GM18868 (cell line): ENCODE data around the gene CLIP2.

Experiments
- ATAC-seq: cut with Tn5 transposase; IDR thresholded peaks from one replicate; pipeline ENCODE4 v1.9.1; 2021; ENCODE audit warnings: mild to moderate bottlenecking, moderate library complexity; ENCODE audit not compliant: unreplicated experiment

Gene CLIP2

DNA sequence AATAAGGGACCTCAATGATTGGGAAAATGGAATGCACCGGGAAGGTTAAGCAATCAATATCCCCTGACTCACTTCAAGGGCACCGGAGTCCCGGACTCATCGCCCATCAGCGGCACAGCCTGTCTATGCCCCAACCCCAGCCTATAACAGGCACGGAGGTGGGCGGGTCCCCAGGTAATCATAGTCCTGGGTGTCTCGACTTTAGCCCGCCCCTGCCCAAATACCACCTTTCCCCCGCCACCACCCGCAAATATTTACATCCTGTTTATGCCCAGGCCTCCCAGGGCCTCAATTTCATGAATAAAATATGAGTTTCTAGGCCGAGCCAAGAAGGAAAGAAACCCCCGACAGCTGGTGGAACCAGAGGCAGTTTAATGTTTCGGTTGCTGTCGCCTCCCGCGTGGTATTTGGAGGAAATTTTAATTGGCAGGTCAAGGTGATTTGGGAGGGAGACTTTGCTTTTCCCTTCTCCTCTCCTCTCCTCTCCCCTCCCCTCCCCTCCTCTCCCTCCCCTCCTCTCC, 19.4 kb upstream of the CLIP2 start:
- ATAC-seq: peak; percentile 38

DNA sequence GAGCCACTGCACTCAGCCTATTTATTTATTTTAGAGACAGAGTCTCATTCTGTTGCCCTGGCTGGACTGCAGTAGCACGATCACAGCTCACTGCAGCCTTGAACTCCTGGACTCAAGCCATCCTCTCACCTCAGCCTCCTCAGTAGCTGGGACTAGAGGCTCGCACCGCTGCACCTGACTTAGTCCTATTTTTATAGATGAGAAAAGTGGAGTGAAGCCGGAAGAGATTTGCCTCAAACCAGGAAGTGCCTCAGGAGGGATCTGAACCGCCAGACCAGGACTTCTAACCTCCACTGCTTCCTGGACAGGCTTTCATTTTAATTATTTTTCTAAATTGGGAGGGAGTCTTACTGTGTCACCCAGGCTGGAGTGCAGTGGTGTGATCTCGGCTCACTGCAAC, 17.5 kb upstream of the CLIP2 start:
- no peak for ATAC-seq

DNA sequence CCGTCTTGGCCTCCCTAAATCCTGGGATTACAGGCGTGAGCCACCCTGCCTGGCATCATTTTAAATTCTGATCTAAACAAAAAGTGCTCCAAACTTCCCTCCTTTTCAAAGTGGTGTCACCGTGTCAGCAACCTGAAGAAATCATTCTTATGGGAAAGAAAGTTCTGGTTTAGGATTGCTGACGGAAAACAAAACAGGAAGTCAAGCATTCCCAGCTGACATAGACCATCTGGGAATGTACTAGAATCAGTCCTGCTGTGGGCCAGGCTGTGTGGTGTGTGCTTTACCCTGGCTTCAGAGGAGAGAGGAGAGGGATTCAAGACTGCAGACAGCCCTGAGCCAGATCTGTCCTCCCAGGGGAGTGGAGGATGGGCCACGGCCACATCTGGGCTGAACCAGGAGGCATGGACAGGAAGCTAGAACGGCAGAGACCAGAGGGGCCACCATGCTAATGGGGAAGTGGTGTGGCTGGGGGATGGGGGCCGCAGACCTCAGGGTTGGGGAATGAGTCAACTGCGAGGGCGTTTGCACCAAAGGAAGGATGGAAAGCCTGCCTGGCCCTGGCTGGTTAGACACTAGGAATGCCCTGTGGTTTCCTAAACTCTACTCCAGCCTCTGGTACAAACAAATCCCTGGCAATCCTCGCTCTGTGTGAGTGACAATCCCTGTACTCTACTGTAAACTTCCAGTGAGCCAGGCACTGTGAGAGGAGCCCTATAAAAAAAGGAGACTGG, 16.7 kb upstream of the CLIP2 start:
- ATAC-seq: peak; percentile 70

DNA sequence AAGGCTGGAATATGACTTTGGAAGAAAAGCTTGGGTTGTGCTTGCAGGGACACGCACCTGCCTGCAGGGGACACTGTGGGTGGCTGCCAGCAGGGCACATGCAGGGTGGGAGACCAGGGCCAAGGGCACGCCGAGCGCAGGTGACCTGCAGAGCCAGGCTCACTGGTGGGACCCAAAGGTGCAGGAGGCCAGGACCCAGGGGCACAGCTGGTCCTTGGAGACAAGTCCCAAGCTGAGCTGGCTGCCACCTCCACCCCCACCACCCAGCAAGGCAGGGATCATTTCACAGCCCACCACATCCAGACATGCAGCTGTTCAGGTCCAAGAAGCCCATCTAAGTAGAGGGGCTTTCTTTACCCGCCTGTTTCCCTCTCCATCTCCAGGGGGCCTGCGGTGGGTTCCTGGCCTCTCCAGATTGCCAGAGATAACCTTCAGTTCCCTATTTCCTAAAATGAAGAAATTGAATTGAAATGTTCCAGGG, 13.8 kb upstream of the CLIP2 start:
- no peak for ATAC-seq

DNA sequence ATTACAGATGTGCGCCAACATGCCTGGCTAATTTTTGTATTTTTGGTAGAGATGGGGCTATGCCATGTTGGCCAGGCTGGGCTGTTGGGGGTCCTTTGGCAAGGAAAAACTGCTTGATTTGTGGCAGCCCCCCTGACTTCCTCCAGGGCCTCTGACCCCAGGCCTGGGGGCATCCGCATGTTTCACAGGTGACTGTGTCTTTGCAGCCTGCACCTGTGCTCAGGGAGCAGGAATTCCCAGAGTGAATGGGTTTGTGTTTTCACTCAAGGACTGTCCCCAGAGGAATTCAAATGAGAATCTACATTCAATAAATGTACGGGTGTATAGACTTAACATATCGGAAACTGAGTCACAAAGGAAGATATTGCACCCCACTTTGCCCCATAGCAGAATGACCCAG, 11.6 kb upstream of the CLIP2 start:
- ATAC-seq: no peak

DNA sequence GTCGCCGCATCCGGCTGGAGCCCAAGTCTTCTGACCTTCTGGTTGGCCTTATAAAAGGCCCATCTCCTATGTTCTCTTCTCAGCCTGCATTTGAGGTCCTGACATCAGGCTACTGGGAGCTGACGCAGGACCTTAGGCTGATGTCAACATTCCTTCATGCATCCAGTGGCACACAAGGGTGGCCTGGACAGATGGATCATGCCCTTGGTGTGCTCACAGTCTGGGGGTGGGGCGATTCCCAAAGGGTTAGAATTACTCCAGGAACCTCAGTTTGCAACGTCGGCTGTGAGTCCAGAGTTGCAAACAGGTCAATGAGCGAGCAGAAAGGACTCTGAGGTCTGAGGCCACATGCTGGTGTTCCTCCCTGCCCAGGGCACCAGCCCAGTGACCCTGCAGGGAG, 8.2 kb upstream of the CLIP2 start:
- ATAC-seq: no peak

DNA sequence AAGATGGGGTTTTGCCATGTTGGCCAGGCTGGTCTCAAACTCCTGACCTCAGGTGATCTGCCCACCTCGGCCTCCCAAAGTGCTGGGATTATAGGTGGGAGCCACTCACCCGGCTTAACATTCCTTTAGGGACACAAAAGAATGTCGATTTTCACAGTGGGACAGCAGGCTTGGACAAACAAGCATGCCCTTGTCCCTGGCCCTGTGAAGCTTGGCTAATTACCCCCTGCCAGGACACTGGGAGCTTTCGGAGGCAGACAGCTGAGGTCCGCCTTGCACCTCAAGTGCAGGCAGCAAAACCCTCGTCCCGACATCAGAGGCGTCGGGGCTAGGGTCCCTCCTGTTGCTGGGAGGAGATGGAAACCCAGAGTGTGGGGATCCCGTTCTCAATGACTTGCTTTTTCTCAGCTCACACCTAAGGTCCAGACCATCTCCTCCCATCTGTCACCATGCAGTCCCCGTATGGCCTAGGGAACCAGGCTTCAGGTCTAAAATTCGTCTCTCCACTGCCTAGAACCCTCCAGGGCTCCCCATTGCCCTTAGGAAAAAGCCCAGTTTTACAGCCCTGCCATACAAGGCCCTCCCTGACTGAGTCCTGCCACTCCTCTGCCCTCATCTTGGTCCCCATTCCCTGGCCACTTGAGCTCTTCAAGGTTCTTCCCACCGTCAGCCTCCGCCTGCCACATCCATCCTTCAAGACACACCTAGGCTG, 6.3 kb upstream of the CLIP2 start:
- ATAC-seq: no peak

DNA sequence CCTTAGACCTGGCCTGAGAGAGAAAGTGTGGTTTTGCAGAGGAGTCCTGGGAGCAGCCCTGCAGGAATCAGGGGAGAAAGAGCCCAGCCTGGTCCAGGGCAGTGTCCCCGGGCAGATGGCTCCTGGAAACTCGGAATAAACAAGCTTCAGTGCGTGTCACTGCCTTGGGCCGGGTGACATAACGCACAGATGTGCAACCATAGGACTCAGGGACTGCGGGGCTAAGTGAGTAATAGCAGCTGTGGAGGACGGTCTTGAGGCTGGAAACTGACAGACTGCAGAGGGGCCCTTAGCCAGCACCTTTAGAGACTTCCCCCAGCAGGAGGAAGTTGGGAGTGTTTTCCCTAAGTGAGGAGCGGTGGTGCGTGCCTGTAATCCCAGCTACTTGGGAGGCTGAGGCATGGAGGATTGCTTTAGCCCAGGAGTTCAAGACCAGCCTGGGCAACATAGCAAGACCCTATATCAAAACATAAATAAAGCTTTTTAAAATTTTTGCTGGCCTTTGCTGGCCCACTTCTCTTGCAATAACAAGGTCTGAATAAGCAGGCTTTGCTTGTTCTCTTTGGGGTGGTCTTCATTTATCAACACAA, 5.3 kb upstream of the CLIP2 start:
- no peak for ATAC-seq

DNA sequence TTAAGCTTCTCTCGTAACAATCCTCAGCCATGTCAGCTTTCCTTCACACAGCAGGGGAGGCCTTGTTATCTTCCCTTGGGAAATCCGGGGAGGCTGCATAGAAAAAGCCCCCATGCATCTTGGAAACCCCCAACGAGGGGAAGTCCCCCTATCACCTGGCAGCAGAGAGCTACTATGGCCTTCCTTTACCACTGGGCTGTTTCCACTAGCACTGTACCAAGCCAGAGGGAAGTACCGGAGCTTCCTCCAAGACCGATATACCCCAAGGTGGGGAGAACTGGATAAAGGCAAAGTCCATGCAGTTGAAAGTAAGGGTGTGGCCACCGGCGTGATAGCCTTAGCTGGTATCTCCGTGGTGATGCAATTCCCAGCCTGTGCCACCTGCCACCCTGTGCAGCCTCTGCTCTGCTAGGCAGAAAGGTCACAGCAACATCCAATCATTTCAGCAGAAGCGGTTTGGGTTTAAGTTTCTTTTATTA, 4.4 kb upstream of the CLIP2 start:
- ATAC-seq: peak; percentile 59

DNA sequence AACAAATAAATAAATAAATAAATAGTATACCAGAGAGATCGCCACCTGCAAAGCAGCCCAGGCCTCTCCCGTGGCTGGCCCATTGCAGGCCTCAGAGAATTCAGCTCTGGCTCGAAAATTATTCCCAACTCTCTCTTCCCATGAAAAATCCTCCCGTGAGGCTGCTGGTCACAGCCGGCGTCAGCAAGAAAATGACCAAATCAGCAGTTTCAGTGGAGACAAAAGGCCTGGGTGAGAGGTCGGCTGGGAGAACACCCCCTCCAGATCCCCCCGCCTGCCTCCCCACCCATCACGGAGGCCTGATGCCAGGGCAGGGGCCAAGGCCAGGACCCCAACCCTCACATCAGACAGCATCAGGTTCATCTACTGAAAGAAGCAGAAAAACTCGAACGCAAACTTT, 3.1 kb upstream of the CLIP2 start:
- no peak for ATAC-seq

DNA sequence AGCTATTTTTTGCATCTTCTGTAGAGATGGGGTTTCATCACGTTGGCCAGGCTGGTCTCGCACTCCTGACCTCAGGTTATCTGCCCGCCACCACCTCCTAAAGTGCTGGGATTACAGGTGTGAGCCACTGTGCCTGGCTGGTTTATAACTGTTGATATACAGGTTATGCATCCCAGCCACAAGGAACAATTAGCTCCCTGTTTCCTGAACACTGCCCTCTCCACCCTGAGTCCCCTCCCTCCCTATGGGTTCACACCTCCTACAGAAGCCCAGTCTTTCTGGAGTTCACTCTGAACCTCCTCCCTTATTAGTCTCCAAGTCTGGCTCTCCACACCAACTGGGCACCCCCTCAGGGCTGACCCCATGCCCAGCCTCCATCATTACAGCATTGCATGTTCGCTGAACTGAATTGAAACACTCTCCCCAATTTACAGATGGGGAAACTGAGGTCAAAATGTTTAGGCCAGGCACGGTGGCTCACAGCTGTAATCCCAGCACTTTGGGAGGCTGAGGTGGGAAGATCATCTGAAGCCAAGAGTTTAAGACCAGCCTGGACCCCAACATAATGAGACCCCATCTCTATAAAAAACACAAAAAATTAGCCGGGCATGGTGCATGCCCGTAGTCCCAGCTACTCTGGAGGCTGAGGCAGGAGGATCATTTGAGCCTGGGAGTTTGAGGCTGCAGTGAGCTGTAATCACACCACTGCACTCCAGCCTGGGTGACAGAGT, 1.7 kb upstream of the CLIP2 start:
- ATAC-seq: no peak

DNA sequence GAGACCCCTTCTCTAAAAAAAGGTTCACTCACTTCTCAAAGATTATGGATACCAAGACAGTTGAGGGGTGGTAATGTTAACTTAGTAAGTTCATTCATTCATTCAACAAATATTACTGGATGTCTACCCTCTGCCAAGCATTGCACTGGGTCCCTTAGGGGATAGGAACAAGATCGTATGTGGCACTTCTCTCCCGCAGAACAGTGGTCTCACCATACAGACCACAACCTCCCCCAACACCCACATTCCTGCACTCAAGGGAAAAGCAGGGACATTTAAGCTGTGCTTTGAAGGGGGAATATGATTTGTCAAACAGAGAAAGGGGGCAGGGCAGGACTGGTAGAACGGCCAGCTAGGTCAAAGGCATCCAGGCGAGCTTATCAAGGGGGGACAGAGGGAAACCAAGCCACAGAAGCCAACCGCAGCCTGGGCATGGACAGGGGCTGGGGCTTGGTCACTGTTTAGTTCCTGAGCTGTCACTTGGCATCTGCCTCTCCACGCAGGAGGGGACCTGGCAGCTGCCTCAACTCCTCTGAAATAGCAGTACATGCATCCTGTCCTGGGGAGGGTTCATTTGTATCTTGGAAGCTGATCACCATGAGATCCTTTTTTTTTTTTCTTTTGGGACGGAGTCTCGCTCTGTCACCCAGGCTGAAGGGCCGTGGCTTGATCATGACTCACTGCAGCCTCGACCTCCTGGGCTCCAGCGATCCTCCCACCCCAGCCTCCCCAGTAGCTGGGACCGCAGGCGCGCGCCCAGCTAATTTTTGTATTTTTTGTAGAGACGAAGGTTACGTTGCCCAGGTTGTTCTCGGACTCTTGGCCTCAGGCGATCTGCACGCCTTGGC, 949 bp upstream of the CLIP2 start:
- no peak for ATAC-seq

DNA sequence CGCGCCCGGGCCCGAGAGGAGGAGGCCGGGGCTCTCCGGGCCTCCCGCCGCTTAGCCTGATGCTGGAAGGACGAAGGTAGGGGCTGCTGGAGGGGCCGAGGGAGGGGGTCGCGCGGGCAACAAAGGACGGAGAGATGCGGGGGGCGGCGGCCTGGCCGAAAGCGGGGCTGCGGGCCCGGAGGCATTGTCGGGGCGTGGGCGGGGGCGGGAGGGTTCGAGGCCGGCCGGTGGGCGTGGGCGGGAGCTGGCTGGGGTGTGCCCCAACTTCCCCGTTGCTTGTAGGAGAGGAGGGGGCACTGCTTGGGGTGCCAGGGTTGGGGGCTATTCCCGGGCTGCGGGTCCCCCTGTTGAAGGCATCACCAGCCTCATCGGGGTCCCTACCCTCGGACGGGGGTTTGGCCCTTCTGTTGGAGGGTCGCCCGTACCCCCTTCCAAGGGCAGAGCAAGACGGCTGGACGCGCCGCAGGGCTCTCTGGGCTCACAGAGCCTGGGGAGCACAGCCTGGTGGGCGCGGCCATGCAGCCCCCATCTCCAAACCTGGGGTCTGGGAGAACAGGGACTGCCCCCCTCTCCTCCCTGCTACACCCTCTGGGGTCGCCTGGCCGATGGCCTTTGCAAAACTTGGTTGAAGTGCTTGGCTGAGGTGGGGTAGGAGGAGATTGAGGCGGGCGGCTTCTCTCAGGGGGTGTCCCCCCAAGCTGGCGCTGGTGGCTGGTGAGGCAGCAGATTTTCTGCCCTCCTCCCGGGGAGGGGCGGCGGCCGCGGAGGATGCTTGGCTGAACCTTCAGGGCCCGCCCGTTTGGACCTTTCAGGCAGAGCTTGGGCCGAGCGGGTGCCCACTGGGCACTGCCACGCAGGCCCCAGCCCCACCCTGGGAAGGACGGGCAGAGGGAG, 699 bp downstream of the CLIP2 start:
- no peak for ATAC-seq

DNA sequence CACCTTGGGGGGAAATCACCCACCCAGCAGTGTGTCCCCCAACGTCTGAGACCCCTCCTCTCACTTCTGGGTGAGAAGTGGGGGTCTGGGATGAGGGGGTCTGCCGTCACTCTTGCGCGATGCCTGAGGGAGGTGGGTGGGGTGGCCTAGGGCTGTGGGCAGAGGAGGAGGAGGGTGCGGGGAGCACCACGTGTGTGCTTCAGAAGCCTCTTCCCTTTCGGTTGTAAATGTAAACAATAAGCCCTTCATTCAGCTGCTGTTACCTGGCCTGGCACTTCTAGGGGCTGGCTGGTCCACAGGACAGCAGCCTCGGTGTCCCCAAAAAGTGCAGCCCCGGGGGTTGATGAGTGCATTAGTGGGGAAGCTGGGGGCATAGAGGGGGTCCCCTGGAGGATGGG, 1.3 kb downstream of the CLIP2 start:
- ATAC-seq: no peak

DNA sequence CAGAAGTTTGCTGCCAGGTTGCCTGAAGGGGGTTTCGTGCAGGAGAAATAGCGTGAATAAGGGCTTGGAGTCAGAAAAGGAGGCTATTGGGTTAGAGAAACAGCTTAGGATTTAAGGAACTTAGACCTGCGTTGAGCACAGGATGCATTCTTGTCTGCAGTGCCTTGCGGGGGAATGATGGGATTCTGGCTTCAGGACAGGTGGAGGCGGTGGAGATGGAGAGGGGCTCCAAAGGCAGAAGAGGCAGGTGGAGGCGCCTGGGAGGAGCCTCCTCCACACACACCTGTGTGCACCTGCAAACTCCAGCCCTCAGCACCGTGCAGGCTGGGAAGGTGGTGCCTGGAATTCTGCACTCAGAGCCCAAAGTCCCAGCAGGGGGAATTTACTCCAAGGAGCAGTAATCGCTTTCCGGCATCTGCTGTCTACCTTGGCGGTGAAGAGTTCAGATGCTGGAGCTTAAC, 1.8 kb downstream of the CLIP2 start:
- ATAC-seq: no peak

DNA sequence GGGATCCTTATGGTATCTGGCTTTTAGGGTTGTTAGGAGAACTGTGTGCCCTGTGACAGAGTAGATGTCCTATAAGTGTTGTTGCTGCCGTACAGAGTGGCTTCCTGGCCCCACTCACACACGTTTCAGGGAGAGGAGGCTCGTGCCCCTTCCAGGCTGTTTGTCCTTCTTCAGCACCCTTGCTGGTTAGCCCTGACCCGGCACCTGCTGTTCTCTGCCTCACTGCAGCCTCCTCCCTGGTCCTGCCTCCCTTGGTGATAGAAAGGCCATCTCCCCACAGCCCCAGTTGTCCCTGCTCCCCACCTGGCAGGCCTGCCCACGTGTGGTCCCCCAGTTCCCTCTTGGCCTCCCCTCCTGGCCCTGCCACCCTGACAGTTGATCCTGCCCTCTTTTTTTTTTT, 2.3 kb downstream of the CLIP2 start:
- ATAC-seq: no peak

DNA sequence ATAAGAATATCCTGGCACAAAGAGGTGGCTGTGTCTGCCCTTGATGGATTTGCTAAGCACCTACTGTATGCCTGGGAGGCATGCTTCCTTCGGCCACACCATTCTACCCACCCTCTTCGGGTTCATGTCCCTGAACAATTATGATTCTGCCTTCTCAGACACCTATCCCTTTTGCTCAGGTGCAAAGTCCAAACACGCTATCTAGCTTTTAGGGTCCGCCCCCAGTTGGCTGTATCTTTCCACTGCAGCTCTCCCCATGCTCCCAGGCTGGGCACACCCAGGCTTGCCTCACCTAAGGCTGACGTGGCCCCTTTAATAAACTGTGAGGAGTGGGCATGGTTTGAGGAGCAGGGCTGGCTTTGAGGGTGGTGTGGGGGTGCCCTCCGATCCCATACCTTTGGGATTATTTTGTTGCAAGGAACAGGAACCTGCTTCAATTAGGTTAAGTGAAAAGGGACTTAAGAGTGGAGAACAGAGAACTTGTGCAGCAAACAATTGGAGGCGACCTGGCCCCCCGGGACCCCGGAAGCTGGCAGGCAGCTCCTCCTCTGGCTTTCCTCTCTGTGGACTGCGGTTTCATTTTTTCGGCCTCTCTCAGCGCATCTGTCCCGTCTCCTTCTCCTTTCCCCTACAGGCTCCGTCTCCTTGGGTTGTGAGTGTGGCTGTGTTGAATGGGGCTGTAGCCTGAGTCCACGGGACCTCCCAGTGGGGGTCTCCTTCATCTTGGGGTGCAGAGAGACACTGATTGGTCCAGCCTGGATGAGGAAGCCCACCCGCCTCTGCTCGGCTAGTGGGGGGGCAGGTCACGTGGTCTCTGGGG, 3.8 kb downstream of the CLIP2 start:
- ATAC-seq: no peak

DNA sequence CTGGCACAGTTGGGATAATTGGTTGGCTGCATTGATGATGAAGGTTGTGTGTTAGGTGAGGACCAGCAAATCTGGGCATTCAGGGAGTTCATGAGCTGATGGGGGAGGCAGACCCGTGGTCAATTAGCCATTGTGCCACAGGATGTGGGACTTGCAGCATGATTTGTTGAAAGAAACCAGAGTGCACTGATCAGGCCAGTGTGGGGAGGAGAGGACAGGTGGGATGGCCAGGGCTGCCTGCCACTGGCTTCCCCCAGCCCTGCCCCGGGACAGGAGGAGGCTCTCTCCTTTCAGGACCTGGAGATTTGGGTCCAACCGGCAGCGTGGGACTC, 4.3 kb downstream of the CLIP2 start:
- ATAC-seq: no peak
